Astrocyte (in vitro differentiated cells and primary cell): Measurements from ENCODE around the gene TUSC1. TPM values are rescaled to one million over a fixed set of nuclear protein-coding genes. Genes with fewer than 3 reads are reported as not detected.

Experiments used
- DNase-seq: peaks from one replicate; pipeline ENCODE4 v3.0.0-alpha.2; 2010; ENCODE audit warnings: low read depth
- FAIRE-seq: peaks from 2 replicates; lab custom pipeline; 2011; peaks lifted over from hg19 to GRCh38; lab: Jason Lieb, UNC
- H2AFZ ChIP-seq: 2 replicates; pipeline ENCODE4 v1.6.0; 2012; ENCODE audit warnings: low read depth, low read length, inconsistent platforms
- H3K27ac ChIP-seq: 2 replicates; pipeline ENCODE4 v1.5.1; 2011; ENCODE audit warnings: low read depth, low read length, inconsistent platforms
- H3K27me3 ChIP-seq: 2 replicates; pipeline ENCODE4 v1.6.0; 2011; ENCODE audit warnings: low read length, inconsistent platforms; ENCODE audit not compliant: insufficient read depth
- H3K36me3 ChIP-seq: 2 replicates; pipeline ENCODE4 v1.5.1; 2011; ENCODE audit warnings: low read length, inconsistent platforms; ENCODE audit not compliant: insufficient read depth
- H3K4me1 ChIP-seq: 2 replicates; pipeline ENCODE4 v1.5.1; 2011; ENCODE audit warnings: low read length, inconsistent platforms; ENCODE audit not compliant: insufficient read depth
- H3K4me2 ChIP-seq: 2 replicates; pipeline ENCODE4 v1.6.0; 2012; ENCODE audit warnings: low read length, inconsistent platforms
- H3K4me3 ChIP-seq: 2 replicates; pipeline ENCODE4 v1.5.1; 2011; ENCODE audit warnings: low read depth, mild to moderate bottlenecking, low read length, inconsistent platforms; ENCODE audit not compliant: insufficient read depth
- H3K79me2 ChIP-seq: 2 replicates; pipeline ENCODE4 v1.6.0; 2012; ENCODE audit warnings: mild to moderate bottlenecking, low read length, inconsistent platforms; ENCODE audit not compliant: insufficient read depth
- H3K9ac ChIP-seq: 2 replicates; pipeline ENCODE4 v1.6.0; 2012; ENCODE audit warnings: mild to moderate bottlenecking, low read length, inconsistent platforms
- H3K9me3 ChIP-seq: 2 replicates; pipeline ENCODE4 v1.5.1; 2012; ENCODE audit warnings: low read depth, mild to moderate bottlenecking, low read length, inconsistent platforms; ENCODE audit not compliant: insufficient read depth
- H4K20me1 ChIP-seq: 2 replicates; pipeline ENCODE4 v1.6.0; 2012; ENCODE audit warnings: low read length, inconsistent platforms; ENCODE audit not compliant: insufficient read depth
- H3K27ac Mint-ChIP-seq: one replicate; pipeline ENCODE4 v1.8.0; 2021; ENCODE audit warnings: mild to moderate bottlenecking, mixed read lengths; ENCODE audit not compliant: unreplicated experiment
- H3K27me3 Mint-ChIP-seq: one replicate; pipeline ENCODE4 v1.8.0; 2021; ENCODE audit warnings: low read depth, mixed read lengths; ENCODE audit not compliant: unreplicated experiment
- H3K36me3 Mint-ChIP-seq: one replicate; pipeline ENCODE4 v1.8.0; 2021; ENCODE audit warnings: low read depth, mixed read lengths; ENCODE audit not compliant: unreplicated experiment
- H3K4me1 Mint-ChIP-seq: one replicate; pipeline ENCODE4 v1.8.0; 2021; ENCODE audit warnings: low read depth, mixed read lengths; ENCODE audit not compliant: unreplicated experiment
- H3K4me3 Mint-ChIP-seq: one replicate; pipeline ENCODE4 v1.8.0; 2021; ENCODE audit warnings: mild to moderate bottlenecking, moderate library complexity, mixed read lengths; ENCODE audit not compliant: unreplicated experiment
- H3K9me3 Mint-ChIP-seq: one replicate; pipeline ENCODE4 v1.8.0; 2021; ENCODE audit warnings: mild to moderate bottlenecking, mixed read lengths; ENCODE audit not compliant: unreplicated experiment
- EZH2 ChIP-seq: IDR thresholded peaks from 2 replicates; pipeline ENCODE4 v1.6.1; 2012; ENCODE audit warnings: mild to moderate bottlenecking, low read length, inconsistent platforms; ENCODE audit not compliant: insufficient read depth
- total RNA-seq: library from RNA; stranded (reverse); gene quantifications from 2 replicates; pipeline ENCODE4 v1.2.1, GENCODE V29; 2021
- TF ChIP-seq, protein P1 (sequence below): IDR thresholded peaks from 2 replicates; pipeline ENCODE4 v1.5.1; 2011; ENCODE audit warnings: low read depth, mild to moderate bottlenecking, inconsistent platforms, low read length, moderate library complexity; ENCODE audit not compliant: insufficient read depth

Gene TUSC1
- total RNA-seq, 1 donor from 2014 or later = 2.7 TPM

DNA sequence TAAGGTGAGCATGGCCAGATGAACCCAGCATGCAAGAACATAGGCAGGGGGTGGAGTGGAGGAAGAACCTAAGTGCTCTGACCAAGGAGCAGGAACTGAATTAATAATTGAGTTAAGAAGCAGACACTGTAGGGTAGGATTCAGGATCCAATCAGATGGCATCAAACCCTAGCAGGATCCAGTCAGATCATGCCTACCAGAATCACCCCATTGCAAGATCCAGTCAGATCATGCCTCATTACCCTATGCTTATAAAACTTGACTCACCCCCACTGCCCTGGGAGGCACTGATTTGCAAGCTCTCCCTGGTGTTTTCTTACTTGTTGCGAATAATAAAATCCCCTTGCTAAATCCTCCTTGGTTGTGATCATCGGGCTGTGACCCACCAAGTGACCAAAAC is 19.7 kb downstream of the TUSC1 start:
- DNase-seq (no peak), FAIRE-seq (no peak)
- no peak overlapping the region for H3K27ac ChIP-seq
- H3K4me2 ChIP-seq = no peak overlapping the region
- Mint-ChIP-seq H3K9me3 (no peaks in the 10 kb centered on the region), H3K36me3 (no peaks in the 10 kb centered on the region), H3K4me3 (no peak overlapping the region), H3K4me1 (no peaks in the 10 kb centered on the region), H3K27ac (no peak overlapping the region), H3K27me3 (no peaks in the 10 kb centered on the region)
- H3K9me3 ChIP-seq = no peaks in the 10 kb centered on the region
- TF ChIP-seq EZH2 = no peak
- TF ChIP-seq, protein P1, sequence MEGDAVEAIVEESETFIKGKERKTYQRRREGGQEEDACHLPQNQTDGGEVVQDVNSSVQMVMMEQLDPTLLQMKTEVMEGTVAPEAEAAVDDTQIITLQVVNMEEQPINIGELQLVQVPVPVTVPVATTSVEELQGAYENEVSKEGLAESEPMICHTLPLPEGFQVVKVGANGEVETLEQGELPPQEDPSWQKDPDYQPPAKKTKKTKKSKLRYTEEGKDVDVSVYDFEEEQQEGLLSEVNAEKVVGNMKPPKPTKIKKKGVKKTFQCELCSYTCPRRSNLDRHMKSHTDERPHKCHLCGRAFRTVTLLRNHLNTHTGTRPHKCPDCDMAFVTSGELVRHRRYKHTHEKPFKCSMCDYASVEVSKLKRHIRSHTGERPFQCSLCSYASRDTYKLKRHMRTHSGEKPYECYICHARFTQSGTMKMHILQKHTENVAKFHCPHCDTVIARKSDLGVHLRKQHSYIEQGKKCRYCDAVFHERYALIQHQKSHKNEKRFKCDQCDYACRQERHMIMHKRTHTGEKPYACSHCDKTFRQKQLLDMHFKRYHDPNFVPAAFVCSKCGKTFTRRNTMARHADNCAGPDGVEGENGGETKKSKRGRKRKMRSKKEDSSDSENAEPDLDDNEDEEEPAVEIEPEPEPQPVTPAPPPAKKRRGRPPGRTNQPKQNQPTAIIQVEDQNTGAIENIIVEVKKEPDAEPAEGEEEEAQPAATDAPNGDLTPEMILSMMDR = no peak
- no peak overlapping the region for H2AFZ ChIP-seq
- H3K79me2 ChIP-seq = no peaks in the 10 kb centered on the region
- no peaks in the 10 kb centered on the region for H4K20me1 ChIP-seq
- H3K9ac ChIP-seq = no peak overlapping the region
- H3K4me1 ChIP-seq = no peaks in the 10 kb centered on the region
- H3K27me3 ChIP-seq = no peaks in the 10 kb centered on the region
- no peaks in the 10 kb centered on the region for H3K36me3 ChIP-seq
- no peak overlapping the region for H3K4me3 ChIP-seq

DNA sequence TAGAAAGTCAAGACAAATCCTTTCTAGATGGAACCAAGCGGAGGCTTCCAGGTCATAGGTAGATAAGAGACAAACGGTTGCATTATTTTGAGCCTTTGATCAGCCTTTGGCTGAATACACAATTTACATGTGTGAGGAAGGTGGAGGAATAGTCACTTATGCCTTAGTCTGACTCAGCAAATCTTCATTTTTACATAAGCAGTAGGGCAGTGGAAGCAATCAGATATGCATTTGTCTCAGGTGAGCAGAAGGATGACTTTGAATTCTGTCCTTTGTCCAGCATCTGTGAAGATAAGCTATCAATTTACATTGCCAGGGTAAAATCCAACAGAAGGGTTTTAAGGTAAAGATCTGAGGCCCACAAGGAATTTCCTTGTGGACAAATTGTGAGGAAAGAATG is 23.8 kb downstream of the TUSC1 start:
- H3K36me3 ChIP-seq = no peaks in the 10 kb centered on the region
- H3K4me2 ChIP-seq = no peak overlapping the region
- Mint-ChIP-seq H3K9me3 (no peaks in the 10 kb centered on the region), H3K36me3 (no peaks in the 10 kb centered on the region), H3K27me3 (no peaks in the 10 kb centered on the region), H3K27ac (no peak overlapping the region), H3K4me3 (no peak overlapping the region), H3K4me1 (no peaks in the 10 kb centered on the region)
- H3K9ac ChIP-seq = no peak overlapping the region
- no peaks in the 10 kb centered on the region for H3K9me3 ChIP-seq
- TF ChIP-seq EZH2 = no peak
- TF ChIP-seq, protein P1 = no peak
- H3K4me3 ChIP-seq = no peak overlapping the region
- H3K79me2 ChIP-seq = no peaks in the 10 kb centered on the region
- FAIRE-seq = no peak
- no peak overlapping the region for H3K27ac ChIP-seq
- no peaks in the 10 kb centered on the region for H3K4me1 ChIP-seq
- no peaks in the 10 kb centered on the region for H4K20me1 ChIP-seq
- DNase-seq = no peak
- no peaks in the 10 kb centered on the region for H3K27me3 ChIP-seq
- no peak overlapping the region for H2AFZ ChIP-seq

DNA sequence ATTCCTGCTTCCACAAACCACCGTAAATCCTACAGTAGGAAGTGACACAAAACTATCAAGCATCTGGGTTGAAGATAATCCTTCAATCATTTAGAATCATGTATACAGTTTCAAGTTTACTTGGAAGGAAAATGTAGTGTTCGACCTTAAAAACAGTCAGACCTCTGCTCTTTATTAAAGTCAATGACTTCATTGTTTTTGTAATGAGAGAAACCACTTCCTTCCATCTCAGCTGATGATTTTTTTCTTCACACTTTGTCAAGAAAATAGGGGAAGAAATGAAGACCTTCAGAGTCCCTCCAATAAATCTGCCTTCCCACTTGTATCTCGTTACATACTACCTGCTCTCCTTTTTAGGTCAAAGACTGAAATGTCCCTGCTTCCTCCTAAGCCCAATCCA is 30.1 kb downstream of the TUSC1 start:
- Histone ChIP-seq H3K79me2 (no peaks in the 10 kb centered on the region), H3K4me1 (no peaks in the 10 kb centered on the region), H3K9ac (no peak overlapping the region), H3K36me3 (no peaks in the 10 kb centered on the region), H3K4me2 (no peak overlapping the region), H2AFZ (no peak overlapping the region), H3K9me3 (no peaks in the 10 kb centered on the region), H4K20me1 (no peaks in the 10 kb centered on the region), H3K27ac (no peak overlapping the region), H3K4me3 (no peak overlapping the region), H3K27me3 (no peaks in the 10 kb centered on the region)
- DNase-seq = no peak
- Mint-ChIP-seq H3K4me1 (no peaks in the 10 kb centered on the region), H3K4me3 (no peak overlapping the region), H3K27me3 (no peaks in the 10 kb centered on the region), H3K9me3 (no peaks in the 10 kb centered on the region), H3K27ac (no peak overlapping the region), H3K36me3 (no peaks in the 10 kb centered on the region)
- no peak for TF ChIP-seq EZH2
- TF ChIP-seq, protein P1 = no peak
- FAIRE-seq = no peak
